Sigmoid colon (tissue), 7 donors: ENCODE results near the gene MLLT6. TPM values are rescaled to one million over a fixed set of nuclear protein-coding genes. Genes with fewer than 3 reads are reported as not detected.
A peak's percentile ranks its signal among the peaks of the same experiment; 100 is the strongest.

ENCODE experiments used
- DNase-seq: peaks from one replicate; pipeline ENCODE4 v3.0.0-alpha.2; 2019
- H3K27ac ChIP-seq, 4 donors: fragments of 200-600 bp; sonication (generic); one replicate each; pipeline ENCODE4 v1.5.1; 2016 to 2019; ENCODE audit warnings: mild to moderate bottlenecking in 1 of 4
- H3K27me3 ChIP-seq, 3 donors: fragments of 200-600 bp; sonication (generic); one replicate each; pipeline ENCODE4 v1.5.1; 2019; ENCODE audit warnings: mild to moderate bottlenecking in 1 of 3
- H3K36me3 ChIP-seq, 4 donors: fragments of 200-600 bp; sonication (generic); one replicate each; pipeline ENCODE4 v1.5.1; 2016 to 2019
- H3K4me1 ChIP-seq, 4 donors: fragments of 200-600 bp; sonication (generic); one replicate each; pipeline ENCODE4 v1.5.1; 2017 to 2019
- H3K4me3 ChIP-seq, 4 donors: fragments of 200-600 bp; sonication (generic); one replicate each; pipeline ENCODE4 v1.5.1; 2017 to 2019; ENCODE audit warnings: mild to moderate bottlenecking in 2 of 4, moderate library complexity in 1 of 4
- H3K9me3 ChIP-seq, 4 donors: fragments of 200-600 bp in 3 of 4; sonication (generic) in 3 of 4; one replicate each; pipeline versions ENCODE4 v1.5.1 to v1.6.1; 2013 to 2019
- CTCF ChIP-seq, 4 experiments: fragments of 450-650 bp in 3 of 4; fragments of 200-600 bp in 1 of 4; IDR thresholded peaks; one replicate each; pipeline ENCODE4 v1.5.1; 2016 to 2019; ENCODE audit warnings: antibody characterized with exemption in 4 of 4, mild to moderate bottlenecking in 3 of 4, moderate library complexity in 2 of 4
- EP300 ChIP-seq, 4 donors: sonication (generic); formaldehyde crosslinking; IDR thresholded peaks; one replicate each; pipeline ENCODE4 v1.6.1; 2017; ENCODE audit warnings: antibody characterized with exemption in 4 of 4
- POLR2A ChIP-seq, 2 donors: fragments of 450-650 bp; IDR thresholded peaks; one replicate each; pipeline ENCODE4 v1.6.1; 2016; ENCODE audit warnings: antibody characterized with exemption in 2 of 2, mild to moderate bottlenecking in 2 of 2, moderate library complexity in 2 of 2
- POLR2AphosphoS5 ChIP-seq, 4 donors: sonication (generic); formaldehyde crosslinking; IDR thresholded peaks; one replicate each; pipeline ENCODE4 v1.6.1; 2017; ENCODE audit warnings: antibody characterized with exemption in 4 of 4
- WGBS, 2 donors: extraction: QIAGEN DNeasy Blood & Tissue Kit; methylation state at CpG; one replicate each; pipeline ENCODE4 v1.1.7; 2013; 5-methylcytosine and 5-hydroxymethylcytosine counted together
- intact Hi-C: fragments of 100-400 bp; cut with DNase I; formaldehyde crosslinking; loops from one replicate; pipeline ENCODE4 v1.15.1; 2023
- polyA plus RNA-seq, 3 donors: library from polyadenylated mRNA; stranded (reverse); fragments of 200-250 nt; gene quantifications; one replicate each; pipeline ENCODE4 v1.2.3, GENCODE V29; 2013
- total RNA-seq, 4 donors: library from RNA; depleted of rRNA; stranded (reverse); fragments of >200 nt; gene quantifications; one replicate each; pipeline ENCODE4 v1.1.0, GENCODE V29; 2016
- donor health status: healthy with polysubstance abuse.
- donor health status: Bipolar disorder and iron deficiency.
- donor health status: healthy.

MLLT6 gene
- total RNA-seq: 10 to 100 TPM; 48.9 to 90.3 (median 69.9) TPM
- polyA plus RNA-seq: 10 to 100 TPM; 15.3 to 86.5 (median 16.2) TPM

GRCh38 chr17:38704606-38705522 lies at the start of gene MLLT6:
TSS of gene MLLT6 (plus strand) at chr17:38705273. CDS start at chr17:38705633, 360 bp downstream.
- no peaks in the 10 kb centered on the region for H3K27me3 ChIP-seq
- peak; percentile 91 for DNase-seq
- peak within 1 kb of the TSS; percentile 81 to 98 (median 96) for H3K4me3 ChIP-seq
- intact Hi-C loops: loop anchor here (2.0 kb wide), 1 partner anchor 28 kb away; no protein-coding TSS in a partner anchor
- no peak for TF ChIP-seq CTCF (IDR thresholded peaks at IDR 0.05)
- peak in 3 of 4 donors; percentile 47 to 73 (median 57) for TF ChIP-seq POLR2AphosphoS5 (IDR thresholded peaks at IDR 0.05)
- H3K36me3 ChIP-seq: peaks cover 0 to 30% (median 10%) of the 10 kb centered on the region in 4 donors
- H3K4me1 ChIP-seq: peaks cover 0 to 53% (median 33%) of the 10 kb centered on the region in 4 donors
- H3K9me3 ChIP-seq: no peaks in the 10 kb centered on the region
- 1% methylated on average over 100 of the region's 100 CpGs for WGBS, 2 donors
- peak within 1 kb of the TSS; percentile 92 to 99 (median 96) for H3K27ac ChIP-seq

GRCh38 chr17:38656959-38657823 lies 47.9 kb upstream of the MLLT6 start:
- TF ChIP-seq CTCF (IDR thresholded peaks at IDR 0.05) (no peak), POLR2A (IDR thresholded peaks at IDR 0.05) (no peak), POLR2AphosphoS5 (IDR thresholded peaks at IDR 0.05) (no peak), EP300 (IDR thresholded peaks at IDR 0.05) (no peak)
- Histone ChIP-seq H3K4me1 (no peaks in the 10 kb centered on the region), H3K27ac (peak overlapping the region in 2 of 4 donors; percentile 10 to 44), H3K27me3 (peaks cover 0 to 35% (median 20%) of the 10 kb centered on the region in 3 donors), H3K4me3 (no peak overlapping the region), H3K36me3 (no peaks in the 10 kb centered on the region), H3K9me3 (no peaks in the 10 kb centered on the region)
- no peak for DNase-seq
- 33 to 60% methylated on average over 27 of the region's 27 CpGs for WGBS, 2 donors
- intact Hi-C loops: no loop called here

- H3K4me3 ChIP-seq: no peak overlapping the region
- H3K27ac ChIP-seq: peak overlapping the region in 1 of 4 donors; percentile 44
- peaks cover 0 to 35% (median 20%) of the 10 kb centered on the region in 3 donors for H3K27me3 ChIP-seq
- no peaks in the 10 kb centered on the region for H3K4me1 ChIP-seq
- 81 to 84% methylated on average over 15 of the region's 15 CpGs for WGBS, 2 donors
- no peak for TF ChIP-seq EP300 (IDR thresholded peaks at IDR 0.05)
- TF ChIP-seq POLR2A (IDR thresholded peaks at IDR 0.05): no peak
- TF ChIP-seq POLR2AphosphoS5 (IDR thresholded peaks at IDR 0.05): no peak
- no peak for TF ChIP-seq CTCF (IDR thresholded peaks at IDR 0.05)
- no peak for DNase-seq
- H3K36me3 ChIP-seq: no peaks in the 10 kb centered on the region
- intact Hi-C loops: no loop called here
- no peaks in the 10 kb centered on the region for H3K9me3 ChIP-seq
Observed at GRCh38 chr17:38657824-38658740, 47.0 kb upstream of the MLLT6 start.

GRCh38 chr17:38658741-38659345 lies 46.2 kb upstream of the MLLT6 start:
- 46 to 64% methylated on average over 13 of the region's 13 CpGs for WGBS, 2 donors
- peaks cover 0 to 28% (median 20%) of the 10 kb centered on the region in 3 donors for H3K27me3 ChIP-seq

More at GRCh38 chr17:38658741-38659345, 46.2 kb upstream of the MLLT6 start:
- H3K4me1 ChIP-seq: no peaks in the 10 kb centered on the region
- H3K36me3 ChIP-seq: no peaks in the 10 kb centered on the region
- no peak for DNase-seq
- TF ChIP-seq CTCF (IDR thresholded peaks at IDR 0.05) (no peak), POLR2AphosphoS5 (IDR thresholded peaks at IDR 0.05) (no peak), POLR2A (IDR thresholded peaks at IDR 0.05) (no peak), EP300 (IDR thresholded peaks at IDR 0.05) (no peak)
- no peaks in the 10 kb centered on the region for H3K9me3 ChIP-seq
- intact Hi-C loops: no loop called here
- H3K4me3 ChIP-seq: no peak overlapping the region
- no peak overlapping the region for H3K27ac ChIP-seq
